Thymus (tissue), 11 donors: ENCODE data around the gene DUOXA2. TPM values are rescaled to one million over a fixed set of nuclear protein-coding genes. Genes with fewer than 3 reads are reported as not detected.

Source experiments
- DNase-seq, 9 donors: peaks; one replicate each; pipeline ENCODE4 v3.0.0-alpha.2; 2013; ENCODE audit warnings: low spot score in 9 of 9, low read depth in 6 of 9, missing footprints in 1 of 9
- H3K27ac ChIP-seq, 2 donors: one replicate each; pipeline ENCODE4 v1.5.1; 2013; ENCODE audit warnings: control low read depth in 1 of 2, low read depth in 1 of 2, low read length in 1 of 2, mild to moderate bottlenecking in 1 of 2, moderate library complexity in 1 of 2
- H3K27me3 ChIP-seq, 2 donors: one replicate each; pipeline ENCODE4 v1.5.1; 2013; ENCODE audit warnings: low read length in 1 of 2; ENCODE audit not compliant: control insufficient read depth in 2 of 2, insufficient read depth in 1 of 2
- H3K36me3 ChIP-seq, 2 donors: one replicate each; pipeline ENCODE4 v1.5.1; 2013; ENCODE audit warnings: low read length in 1 of 2, mild to moderate bottlenecking in 1 of 2, moderate library complexity in 1 of 2; ENCODE audit not compliant: control insufficient read depth in 2 of 2, insufficient read depth in 2 of 2
- H3K4me1 ChIP-seq, 2 donors: one replicate each; pipeline ENCODE4 v1.5.1; 2013; ENCODE audit warnings: low read length in 2 of 2; ENCODE audit not compliant: control insufficient read depth in 2 of 2, insufficient read depth in 2 of 2
- H3K4me3 ChIP-seq, 2 donors: one replicate each; pipeline ENCODE4 v1.5.1; 2013; ENCODE audit warnings: low read length in 2 of 2, control low read depth in 1 of 2, mild to moderate bottlenecking in 1 of 2
- H3K9me3 ChIP-seq, 2 donors: one replicate each; pipeline ENCODE4 v1.5.1; 2013; ENCODE audit warnings: low read length in 1 of 2, mild to moderate bottlenecking in 1 of 2; ENCODE audit not compliant: control insufficient read depth in 2 of 2, insufficient read depth in 1 of 2
- WGBS: extraction: QIAGEN DNeasy Blood & Tissue Kit; methylation state at CpG from one replicate; pipeline ENCODE4 v1.1.7; 2013; 5-methylcytosine and 5-hydroxymethylcytosine counted together
- polyA plus RNA-seq: library from polyadenylated mRNA; stranded (reverse); fragments of 200-250 nt; gene quantifications from one replicate; pipeline ENCODE4 v1.2.3, GENCODE V29; 2013
- total RNA-seq: library from RNA; stranded (reverse); fragments of 120-200 nt; gene quantifications from one replicate; pipeline ENCODE4 v1.2.4, GENCODE V29; 2013
- donor health status: healthy.

DUOXA2 gene
- total and polyA plus RNA-seq, 2 donors = 0.05 to 0.23 TPM

GRCh38 chr15:45120081-45120972, 6.2 kb downstream of the DUOXA2 start:
- H3K27me3 ChIP-seq = peaks cover 26 to 82% of the 10 kb centered on the region in 2 donors

GRCh38 chr15:45121020-45121419, 6.9 kb downstream of the DUOXA2 start:
- peaks cover 24 to 80% of the 10 kb centered on the region in 2 donors for H3K27me3 ChIP-seq

More at GRCh38 chr15:45120081-45120972, 6.2 kb downstream of the DUOXA2 start:
- H3K9me3 ChIP-seq = peaks cover 0 to 5% of the 10 kb centered on the region in 2 donors
- 97% methylated on average over 10 of the region's 10 CpGs for WGBS
- no peak for DNase-seq
- no peak overlapping the region for H3K27ac ChIP-seq
- H3K4me1 ChIP-seq = peaks cover 0 to 5% of the 10 kb centered on the region in 2 donors
- no peaks in the 10 kb centered on the region for H3K36me3 ChIP-seq
- H3K4me3 ChIP-seq = no peak overlapping the region

DNA sequence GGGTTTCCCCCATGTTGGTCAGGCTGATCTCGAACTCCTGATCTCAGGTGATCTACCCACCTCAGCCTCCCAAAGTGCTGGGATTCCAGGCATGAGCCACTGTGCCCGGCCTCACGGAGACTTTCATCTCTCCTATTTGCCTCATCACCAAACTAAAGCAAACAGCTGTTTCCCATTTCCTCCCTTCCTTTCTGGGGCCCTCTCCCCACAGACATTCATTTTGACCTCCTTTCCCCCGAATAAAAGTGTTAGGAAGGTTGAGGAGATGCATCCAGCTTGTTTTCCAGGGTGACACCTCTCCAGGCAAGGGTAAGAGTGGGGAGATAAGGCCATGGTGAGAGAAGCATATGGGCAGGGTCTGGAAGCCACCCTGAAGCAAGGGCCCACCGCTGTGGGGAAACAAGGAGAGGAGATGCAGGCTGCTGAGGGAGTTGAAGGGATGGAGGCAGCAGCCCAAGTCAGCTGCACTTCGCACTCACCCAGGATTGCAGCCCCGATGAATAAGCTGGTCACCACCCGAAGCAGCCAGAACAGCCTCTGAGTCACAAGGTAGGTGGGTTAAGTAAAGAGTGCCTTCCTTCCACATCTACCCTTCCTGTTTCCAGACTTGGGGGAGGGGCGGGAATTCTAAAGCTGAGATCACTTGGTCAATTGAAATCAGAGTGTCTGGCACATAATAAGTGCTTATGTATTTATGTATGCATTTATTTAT, 7.7 kb downstream of the DUOXA2 start:
- no peak overlapping the region for H3K4me3 ChIP-seq
- peaks cover 0 to 5% of the 10 kb centered on the region in 2 donors for H3K9me3 ChIP-seq
- H3K27ac ChIP-seq = no peak overlapping the region
- no peaks in the 10 kb centered on the region for H3K36me3 ChIP-seq
- H3K4me1 ChIP-seq = peaks cover 0 to 5% of the 10 kb centered on the region in 2 donors
- peaks cover 20 to 75% of the 10 kb centered on the region in 2 donors for H3K27me3 ChIP-seq
- 71% methylated on average over 9 of the region's 9 CpGs for WGBS
- DNase-seq = no peak

More at GRCh38 chr15:45121020-45121419, 6.9 kb downstream of the DUOXA2 start:
- Histone ChIP-seq H3K4me1 (peaks cover 0 to 5% of the 10 kb centered on the region in 2 donors), H3K4me3 (no peak overlapping the region), H3K36me3 (no peaks in the 10 kb centered on the region), H3K27ac (no peak overlapping the region), H3K9me3 (peaks cover 0 to 5% of the 10 kb centered on the region in 2 donors)
- DNase-seq = no peak
- WGBS = 97% methylated on average over 3 of the region's 3 CpGs

DNA sequence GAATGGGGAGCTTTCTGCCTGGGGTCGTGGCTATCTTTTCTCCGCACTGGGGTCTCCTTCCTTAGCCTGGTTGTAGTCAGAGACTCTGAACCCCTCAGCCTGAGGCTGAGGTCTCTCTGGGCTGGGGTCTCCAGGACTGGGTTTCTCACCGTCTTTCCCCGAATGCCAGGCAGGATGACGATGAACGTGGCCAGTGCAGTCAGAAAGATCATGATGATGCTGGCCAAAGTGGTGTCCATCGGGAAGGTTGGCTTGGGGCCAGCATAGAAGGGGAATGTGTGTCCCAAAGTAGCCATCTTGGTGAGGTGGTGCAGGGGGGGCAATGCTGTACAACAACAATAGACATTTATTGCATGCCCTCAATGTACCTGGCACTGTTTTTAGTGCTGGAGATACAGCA, 8.6 kb downstream of the DUOXA2 start:
- no peaks in the 10 kb centered on the region for H3K36me3 ChIP-seq
- peaks cover 0 to 2% of the 10 kb centered on the region in 2 donors for H3K4me1 ChIP-seq
- DNase-seq = no peak
- peaks cover 12 to 73% of the 10 kb centered on the region in 2 donors for H3K27me3 ChIP-seq
- peaks cover 0 to 3% of the 10 kb centered on the region in 2 donors for H3K9me3 ChIP-seq
- H3K4me3 ChIP-seq = no peak overlapping the region
- WGBS = 91% methylated on average over 7 of the region's 7 CpGs
- H3K27ac ChIP-seq = no peak overlapping the region

- no peak for DNase-seq
Observed at GRCh38 chr15:45123397-45123796, 9.3 kb downstream of the DUOXA2 start.

DNA sequence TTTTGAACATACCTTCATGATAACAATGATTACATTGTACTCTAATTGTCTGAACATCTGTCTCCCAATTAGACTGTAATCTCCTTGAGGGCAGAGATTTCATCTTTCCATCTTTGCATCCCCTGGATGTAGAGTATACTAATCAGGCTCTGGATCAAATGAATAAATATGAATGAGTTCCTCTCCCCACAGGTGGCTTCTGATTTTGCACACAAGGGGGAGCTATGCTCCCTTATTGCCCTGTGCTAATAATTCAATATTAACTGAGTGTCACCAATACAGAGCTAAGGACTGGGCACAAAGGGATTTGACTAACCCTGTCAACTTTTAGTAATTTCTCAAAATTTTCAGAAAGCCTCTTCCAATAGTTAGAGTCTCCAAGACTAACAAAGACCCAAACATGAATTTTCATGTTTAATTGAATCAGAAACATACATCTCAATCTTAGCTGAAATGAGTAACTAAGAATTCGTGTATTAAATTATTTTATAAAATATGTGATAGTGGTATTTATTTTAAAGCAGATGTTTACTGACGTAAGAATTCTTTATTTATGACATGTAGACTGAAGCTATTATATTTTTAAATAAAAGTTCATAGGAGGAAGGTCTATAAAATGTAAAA, 12.5 kb downstream of the DUOXA2 start:
- WGBS = 75% methylated on average over 2 of the region's 2 CpGs

More at GRCh38 chr15:45123397-45123796, 9.3 kb downstream of the DUOXA2 start:
- Histone ChIP-seq H3K36me3 (no peaks in the 10 kb centered on the region), H3K4me3 (no peak overlapping the region), H3K27ac (no peak overlapping the region), H3K4me1 (no peaks in the 10 kb centered on the region), H3K9me3 (no peaks in the 10 kb centered on the region), H3K27me3 (peaks cover 15 to 73% of the 10 kb centered on the region in 2 donors)

DNA sequence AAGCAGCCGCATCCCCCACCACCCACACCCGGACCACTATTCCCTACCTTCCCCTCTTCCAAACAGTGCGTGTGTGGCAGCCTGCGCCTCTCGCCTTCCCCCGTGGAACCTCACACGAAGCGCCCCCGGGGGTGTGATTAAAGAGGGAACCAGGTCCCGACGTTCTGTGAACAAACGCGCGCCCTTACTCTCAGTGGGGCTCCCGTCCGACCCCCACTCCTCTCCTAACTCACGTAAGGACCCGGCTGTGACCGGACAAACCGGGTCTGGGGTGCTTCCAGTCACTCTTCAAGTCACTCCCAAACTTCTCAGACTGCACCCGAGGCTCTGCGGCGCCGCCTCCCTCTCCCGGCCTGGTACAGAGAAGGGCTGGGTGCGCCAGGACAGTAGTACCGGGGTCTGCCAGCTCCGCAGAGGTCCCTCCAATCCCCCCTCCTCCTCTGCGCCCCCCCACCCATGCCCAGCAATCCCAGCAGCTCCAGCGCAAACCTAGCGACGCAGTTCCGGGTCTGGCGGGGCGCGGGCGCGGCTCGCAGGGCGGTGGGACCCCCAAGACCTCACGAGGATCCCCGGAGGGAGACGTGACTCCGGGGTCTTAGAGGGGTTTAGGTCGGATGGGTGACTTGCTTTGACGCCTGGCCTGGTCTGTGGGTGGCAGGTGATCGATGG, 15.0 kb downstream of the DUOXA2 start:
- 8% methylated on average over 47 of the region's 47 CpGs for WGBS
- Histone ChIP-seq H3K27me3 (peaks cover 48 to 86% of the 10 kb centered on the region in 2 donors), H3K27ac (no peak overlapping the region), H3K4me1 (no peaks in the 10 kb centered on the region), H3K36me3 (no peaks in the 10 kb centered on the region), H3K4me3 (peak overlapping the region in 1 of 2 donors; percentile 8), H3K9me3 (peaks cover 0 to 1% of the 10 kb centered on the region in 2 donors)
- DNase-seq = no peak

More for the DNA sequence above, 12.5 kb downstream of the DUOXA2 start:
- no peak overlapping the region for H3K27ac ChIP-seq
- H3K4me3 ChIP-seq = no peak overlapping the region
- no peaks in the 10 kb centered on the region for H3K36me3 ChIP-seq
- H3K4me1 ChIP-seq = no peaks in the 10 kb centered on the region
- peaks cover 0 to 1% of the 10 kb centered on the region in 2 donors for H3K9me3 ChIP-seq
- peak in 1 of 9 donors; percentile 21 for DNase-seq
- H3K27me3 ChIP-seq = peaks cover 39 to 82% of the 10 kb centered on the region in 2 donors

DNA sequence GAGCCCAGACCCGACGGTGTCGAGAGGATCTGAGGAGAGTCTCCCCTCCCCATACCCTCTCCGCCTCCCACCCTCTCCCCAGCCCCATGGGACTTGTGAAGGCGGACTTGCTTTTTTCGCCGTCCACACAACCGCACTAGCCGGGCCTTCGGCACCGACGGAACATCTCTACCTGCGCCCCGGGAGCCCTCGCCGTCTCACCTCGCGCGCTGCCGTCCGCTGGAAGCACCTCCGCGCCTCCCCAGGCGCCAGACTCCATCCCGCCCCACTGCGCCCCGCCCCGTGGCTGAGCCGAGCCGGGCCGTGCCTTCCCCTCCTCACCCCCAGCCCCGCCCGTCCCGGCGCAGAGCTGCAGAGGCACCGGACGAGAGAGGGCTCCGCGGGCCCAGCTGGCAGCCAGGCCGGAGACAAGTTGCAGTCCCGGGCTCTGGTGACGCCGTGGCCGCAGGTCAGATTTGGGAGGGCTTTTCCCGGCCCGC, 15.6 kb downstream of the DUOXA2 start, which contains the start of the genes DUOX1 and DUOXA1:
Gene DUOX1 (plus strand): TSS at position 344 of the 479 bp plus-strand sequence. CDS start 1,973 bp downstream, outside the sequence.
Gene DUOXA1 (minus strand): TSS at position 229 of the 479 bp plus-strand sequence. CDS start 6,865 bp downstream, outside the sequence.
- Histone ChIP-seq H3K27ac (no peak within 1 kb of the TSS), H3K36me3 (no peaks in the 10 kb centered on the region), H3K4me1 (no peaks in the 10 kb centered on the region), H3K9me3 (peaks cover 0 to 1% of the 10 kb centered on the region in 2 donors), H3K4me3 (peak within 1 kb of the TSS in 1 of 2 donors; percentile 8), H3K27me3 (peaks cover 49 to 89% of the 10 kb centered on the region in 2 donors)
- WGBS = 10% methylated on average over 46 of the region's 46 CpGs
- DNase-seq = no peak
